Mesenchymal stem cell (in vitro differentiated cells and primary cell): Measurements from ENCODE around the gene TLCD2.
"Not testable (repeated sequence)": the region's sequence is repeated elsewhere in the genome, so short reads cannot be mapped to it uniquely, and the experiment has no call there.

Source experiments
- DNase-seq: peaks from one replicate; pipeline ENCODE4 v3.0.0-alpha.2; 2013
- H2AFZ ChIP-seq: one replicate; pipeline ENCODE4 v1.6.1; 2013; ENCODE audit warnings: low read depth, mild to moderate bottlenecking, control low read depth, inconsistent platforms, low read length, moderate library complexity
- H2AK5ac ChIP-seq: 2 replicates; pipeline ENCODE4 v1.6.1; 2013; ENCODE audit warnings: low read length, moderate library complexity, mild to moderate bottlenecking, inconsistent platforms; ENCODE audit not compliant: severe bottlenecking
- H2BK120ac ChIP-seq: one replicate; pipeline ENCODE4 v1.6.1; 2013; ENCODE audit warnings: low read depth, mild to moderate bottlenecking, inconsistent platforms, low read length, moderate library complexity
- H2BK12ac ChIP-seq, 2 experiments: one replicate each; pipeline ENCODE4 v1.6.1; 2013; ENCODE audit warnings: inconsistent platforms in 2 of 2, low read length in 2 of 2, mild to moderate bottlenecking in 2 of 2, moderate library complexity in 2 of 2, control low read depth in 1 of 2
- H2BK15ac ChIP-seq: one replicate; pipeline ENCODE4 v1.6.1; 2013; ENCODE audit warnings: mild to moderate bottlenecking, low read depth, inconsistent platforms; ENCODE audit not compliant: poor library complexity, severe bottlenecking
- H2BK5ac ChIP-seq: 2 replicates; pipeline ENCODE4 v1.6.1; 2013; ENCODE audit warnings: low read depth, mild to moderate bottlenecking, low read length, control low read depth, inconsistent platforms; ENCODE audit not compliant: poor library complexity, severe bottlenecking
- H3K14ac ChIP-seq, 2 experiments: one replicate each; pipeline ENCODE4 v1.6.1; 2013; ENCODE audit warnings: inconsistent platforms in 2 of 2, low read length in 2 of 2, control low read depth in 1 of 2, mild to moderate bottlenecking in 1 of 2, moderate library complexity in 1 of 2
- H3K18ac ChIP-seq, 2 experiments: one replicate each; pipeline ENCODE4 v1.6.1; 2013; ENCODE audit warnings: inconsistent platforms in 2 of 2, low read length in 2 of 2, control low read depth in 1 of 2, low read depth in 1 of 2, mild to moderate bottlenecking in 1 of 2
- H3K23ac ChIP-seq, 2 experiments: one replicate each; pipeline ENCODE4 v1.6.1; 2013; ENCODE audit warnings: inconsistent platforms in 2 of 2, low read length in 2 of 2, mild to moderate bottlenecking in 2 of 2, moderate library complexity in 2 of 2, control low read depth in 1 of 2
- H3K27ac ChIP-seq: 2 replicates; pipeline ENCODE4 v1.5.1; 2013; ENCODE audit warnings: mild to moderate bottlenecking, moderate library complexity, low read length, control low read depth, inconsistent platforms; ENCODE audit not compliant: poor library complexity, severe bottlenecking
- H3K27me3 ChIP-seq, 2 experiments: 2 replicates each; pipeline versions ENCODE4 v1.6.1 to v1.7.0; 2013; ENCODE audit warnings: low read length in 2 of 2, mild to moderate bottlenecking in 2 of 2, moderate library complexity in 2 of 2, control low read depth in 1 of 2, inconsistent platforms in 1 of 2; ENCODE audit not compliant: control insufficient read depth in 1 of 2, insufficient read depth in 1 of 2
- H3K36me3 ChIP-seq, 2 experiments: 2 replicates each; pipeline versions ENCODE4 v1.6.1 to v1.7.0; 2013; ENCODE audit warnings: low read length in 2 of 2, control low read depth in 1 of 2, inconsistent platforms in 1 of 2, low read depth in 1 of 2, mild to moderate bottlenecking in 1 of 2; ENCODE audit not compliant: insufficient read depth in 2 of 2, control insufficient read depth in 1 of 2
- H3K4ac ChIP-seq, 2 experiments: one replicate each; pipeline ENCODE4 v1.6.1; 2013; ENCODE audit warnings: inconsistent platforms in 2 of 2, low read length in 2 of 2, mild to moderate bottlenecking in 2 of 2, moderate library complexity in 2 of 2, control low read depth in 1 of 2, low read depth in 1 of 2
- H3K4me1 ChIP-seq: 2 replicates; pipeline ENCODE4 v1.6.1; 2013; ENCODE audit warnings: low read depth, low read length, control low read depth; ENCODE audit not compliant: control insufficient read depth, insufficient read depth
- H3K4me2 ChIP-seq: 2 replicates; pipeline ENCODE4 v1.6.1; 2013; ENCODE audit warnings: low read length, mild to moderate bottlenecking, inconsistent platforms; ENCODE audit not compliant: poor library complexity, severe bottlenecking
- H3K4me3 ChIP-seq, 2 experiments: 2 replicates each; pipeline versions ENCODE4 v1.5.1 to v1.7.0; 2013; ENCODE audit warnings: low read length in 2 of 2, mild to moderate bottlenecking in 2 of 2, control low read depth in 1 of 2, low read depth in 1 of 2; ENCODE audit not compliant: insufficient read depth in 1 of 2
- H3K79me1 ChIP-seq: replicated peaks from 2 replicates; pipeline ENCODE4 v1.6.1; 2013; ENCODE audit warnings: mild to moderate bottlenecking, control low read depth, low read length, inconsistent platforms; ENCODE audit not compliant: poor library complexity, severe bottlenecking
- H3K9ac ChIP-seq: 2 replicates; pipeline ENCODE4 v1.7.0; 2013; ENCODE audit warnings: mild to moderate bottlenecking, low read length, moderate library complexity
- H3K9me3 ChIP-seq: 2 replicates; pipeline ENCODE4 v1.7.0; 2013; ENCODE audit warnings: mild to moderate bottlenecking, low read length; ENCODE audit not compliant: control insufficient read depth
- H4K8ac ChIP-seq: one replicate; pipeline ENCODE4 v1.6.1; 2013; ENCODE audit warnings: inconsistent platforms, mild to moderate bottlenecking, low read length, moderate library complexity
- H4K91ac ChIP-seq: one replicate; pipeline ENCODE4 v1.6.1; 2013; ENCODE audit warnings: mild to moderate bottlenecking, low read length, inconsistent platforms
- WGBS: methylation state at CpG from one replicate; pipeline ENCODE4 v1.1.7; 2013; ENCODE audit warnings: mixed read lengths; 5-methylcytosine and 5-hydroxymethylcytosine counted together

TLCD2 gene

GRCh38 chr17:1652794-1653193, 57.4 kb downstream of the TLCD2 start:
- WGBS = 100% methylated on average over 7 of the region's 7 CpGs

More at GRCh38 chr17:1652794-1653193, 57.4 kb downstream of the TLCD2 start:
- H3K9me3 ChIP-seq, H3K9ac ChIP-seq, H3K23ac ChIP-seq, H2BK12ac ChIP-seq, H3K27me3 ChIP-seq, H2BK5ac ChIP-seq, H4K8ac ChIP-seq, H2AK5ac ChIP-seq, H3K4ac ChIP-seq, H3K79me1 ChIP-seq, H3K27ac ChIP-seq, H3K4me3 ChIP-seq, H2AFZ ChIP-seq, H3K14ac ChIP-seq, H3K4me2 ChIP-seq, H2BK120ac ChIP-seq, DNase-seq, H3K18ac ChIP-seq, H2BK15ac ChIP-seq, H4K91ac ChIP-seq: not testable (repeated sequence)
- peaks cover 23% of the 10 kb centered on the region for H3K4me1 ChIP-seq
- H3K36me3 ChIP-seq = peaks cover 68 to 71% of the 10 kb centered on the region in 2 experiments
